HCT116 (cell line): ENCODE results near the gene PDE6D. TPM values are rescaled to one million over a fixed set of nuclear protein-coding genes. Genes with fewer than 3 reads are reported as not detected.
A peak's percentile ranks its signal among the peaks of the same experiment; 100 is the strongest.

ENCODE experiments used
- ATAC-seq: fragments of 200-7000 bp; cut with Tn5 transposase; 2 replicates; pipeline ENCODE4 v1.9.1; 2020; ENCODE audit warnings: mild to moderate bottlenecking, moderate library complexity
- BruUV-seq: library from RNA; stranded (reverse); fragments of 400-500 nt; replicated peaks from 2 replicates; lab custom pipeline; 2021; lab: Mats Ljungman, UMichigan
- CTCF ChIA-PET: fragments of 300-600 bp; sonication (Branson Sonifier 250); formaldehyde crosslinking; loops from one replicate; lab custom pipeline; 2021; ENCODE audit warnings: antibody characterized with exemption; lab: Charles Lee
- POLR2A ChIA-PET: fragments of 300-600, 350-600 bp; sonication (Branson Sonifier 250); formaldehyde crosslinking; loops from one replicate; lab custom pipeline; 2021; ENCODE audit warnings: antibody characterized with exemption; lab: Charles Lee
- RAD21 ChIA-PET, 2 experiments: fragments of 300-600 bp; sonication (Branson Sonifier 250); formaldehyde crosslinking; loops; one replicate each; lab custom pipeline; 2023; ENCODE audit warnings: low total read pairs in 2 of 2; ENCODE audit not compliant: uncharacterized antibody in 2 of 2, unreplicated experiment in 2 of 2, low non-redundant PET in 1 of 2; lab: Charles Lee
- DNase-seq: peaks from one replicate; pipeline ENCODE4 v3.0.0-alpha.2; 2010; ENCODE audit warnings: low read depth, low spot score
- H2AFZ ChIP-seq: fragments of 200-600 bp; shearing (Covaris generic), sonication (generic); 2 replicates; pipeline ENCODE4 v1.6.1; 2017; ENCODE audit warnings: low read depth, mixed run types, mixed read lengths, antibody characterized with exemption, low read length; ENCODE audit not compliant: poor library complexity, severe bottlenecking
- H3K27ac ChIP-seq: 2 replicates; pipeline ENCODE4 v1.5.1; 2012; ENCODE audit warnings: low read depth, low read length
- H3K27me3 ChIP-seq: fragments of 200-600 bp; sonication (generic); 2 replicates; pipeline ENCODE4 v1.6.1; 2016; ENCODE audit warnings: mixed run types, low read length, mixed read lengths; ENCODE audit not compliant: insufficient read depth
- H3K36me3 ChIP-seq, 2 experiments: fragments of 200-500 bp in 1 of 2; fragments of 200-600 bp in 1 of 2; sonication (Bioruptor generic) in 1 of 2; sonication (generic) in 1 of 2; 2 replicates each; pipeline versions ENCODE4 v1.5.1 to v1.6.1; 2014 to 2016; ENCODE audit warnings: low read length in 2 of 2, inconsistent platforms in 1 of 2, mixed read lengths in 1 of 2, mixed run types in 1 of 2; ENCODE audit not compliant: insufficient read depth in 2 of 2, control insufficient read depth in 1 of 2
- H3K4me1 ChIP-seq, 2 experiments: fragments of 200-600 bp in 1 of 2; sonication (generic) in 1 of 2; 2 replicates each; pipeline versions ENCODE4 v1.5.1 to v1.6.1; 2012 to 2017; ENCODE audit warnings: low read length in 2 of 2, inconsistent platforms in 1 of 2, mild to moderate bottlenecking in 1 of 2, mixed read lengths in 1 of 2, mixed run types in 1 of 2, moderate library complexity in 1 of 2; ENCODE audit not compliant: insufficient read depth in 2 of 2, control insufficient read depth in 1 of 2
- H3K4me2 ChIP-seq: fragments of 200-600 bp; sonication (generic); 2 replicates; pipeline ENCODE4 v1.6.1; 2017; ENCODE audit warnings: mixed run types, low read length, mixed read lengths
- H3K4me3 ChIP-seq, 2 experiments: fragments of 200-600 bp in 1 of 2; sonication (generic) in 1 of 2; replicated peaks in 1 of 2; 2 replicates each; pipeline ENCODE4 v1.5.1; 2011 to 2016; ENCODE audit warnings: low read length in 2 of 2, control low read depth in 1 of 2, low read depth in 1 of 2, mild to moderate bottlenecking in 1 of 2, mixed read lengths in 1 of 2, mixed run types in 1 of 2
- H3K79me2 ChIP-seq: fragments of 200-600 bp; sonication (generic); 2 replicates; pipeline ENCODE4 v1.6.1; 2017; ENCODE audit warnings: mild to moderate bottlenecking, mixed run types, low read length, moderate library complexity, mixed read lengths; ENCODE audit not compliant: insufficient read depth
- H3K9ac ChIP-seq: fragments of 200-600 bp; sonication (generic); 2 replicates; pipeline ENCODE4 v1.6.1; 2016; ENCODE audit warnings: low read length, mixed read lengths
- H3K9me2 ChIP-seq: fragments of 200-600 bp; sonication (generic), shearing (Covaris generic); 2 replicates; pipeline ENCODE4 v1.6.1; 2017; ENCODE audit warnings: mixed run types, mild to moderate bottlenecking, moderate library complexity; ENCODE audit not compliant: insufficient read depth
- H3K9me3 ChIP-seq, 2 experiments: fragments of 200-500 bp in 1 of 2; fragments of 200-600 bp in 1 of 2; sonication (Bioruptor generic) in 1 of 2; sonication (generic) in 1 of 2; 2 replicates each; pipeline ENCODE4 v1.6.1; 2014 to 2017; ENCODE audit warnings: low read length in 2 of 2, mixed read lengths in 2 of 2, inconsistent platforms in 1 of 2, low read depth in 1 of 2, mild to moderate bottlenecking in 1 of 2, mixed run types in 1 of 2, moderate library complexity in 1 of 2; ENCODE audit not compliant: control insufficient read depth in 1 of 2, insufficient read depth in 1 of 2
- H4K20me1 ChIP-seq: fragments of 200-600 bp; sonication (generic), shearing (Covaris generic); 2 replicates; pipeline ENCODE4 v1.6.1; 2017; ENCODE audit warnings: mixed run types, mild to moderate bottlenecking, moderate library complexity; ENCODE audit not compliant: insufficient read depth
- ATF3 ChIP-seq: IDR thresholded peaks from 2 replicates; pipeline ENCODE4 v1.6.1; 2012
- EZH2 ChIP-seq: fragments of 200-600 bp; sonication (generic); IDR thresholded peaks from 2 replicates; pipeline ENCODE4 v1.6.1; 2017; ENCODE audit warnings: antibody characterized with exemption, mixed run types
- EZH2phosphoT487 ChIP-seq: fragments of 200-600 bp; IDR thresholded peaks from 2 replicates; pipeline ENCODE4 v1.6.1; 2018; ENCODE audit warnings: antibody characterized with exemption, borderline replicate concordance
- POLR2A ChIP-seq: IDR thresholded peaks from 2 replicates; pipeline ENCODE4 v1.7.0; 2011; ENCODE audit warnings: borderline replicate concordance; ENCODE audit not compliant: insufficient read depth, insufficient read length; ENCODE audit errors: extremely low read depth
- TCF7L2 ChIP-seq: IDR thresholded peaks from 2 replicates; pipeline ENCODE4 v1.7.0; 2011; ENCODE audit warnings: borderline replicate concordance, inconsistent platforms; ENCODE audit not compliant: insufficient read depth, insufficient read length; ENCODE audit errors: extremely low read depth
- ZBTB33 ChIP-seq: IDR thresholded peaks from 2 replicates; pipeline ENCODE4 v1.6.1; 2011; ENCODE audit warnings: mild to moderate bottlenecking, low read length, moderate library complexity; ENCODE audit not compliant: insufficient replicate concordance; ENCODE audit errors: extremely low read depth
- intact Hi-C: fragments of 100-400 bp; cut with micrococcal nuclease; formaldehyde crosslinking; loops from 2 replicates; pipeline ENCODE4 v1.10.0; 2022
- total RNA-seq: library from RNA; stranded (reverse); gene quantifications from one replicate; pipeline ENCODE4 v1.2.1, GENCODE V29; 2021; ENCODE audit not compliant: unreplicated experiment

PDE6D gene
- total RNA-seq, 1 experiment from 2014 or later, result 26.6 TPM

- Histone ChIP-seq H3K4me1 (peaks cover 17 to 31% of the 10 kb centered on the region in 2 experiments), H3K9me3 (no peaks in the 10 kb centered on the region), H3K9me2 (no peaks in the 10 kb centered on the region), H3K4me2 (peak overlapping the region; percentile 64; the same call in 1 of the 2 replicates), H2AFZ (no peak overlapping the region), H3K9ac (peak overlapping the region; percentile 43), H3K79me2 (no peaks in the 10 kb centered on the region), H3K27ac (peak overlapping the region; percentile 73), H3K36me3 (no peaks in the 10 kb centered on the region), H3K27me3 (no peaks in the 10 kb centered on the region), H3K4me3 (no peak overlapping the region), H4K20me1 (no peaks in the 10 kb centered on the region)
- ChIA-PET CTCF (interaction anchor here (1.8 to 4.9 kb wide), 4 partner anchors 9 to 27 kb away, joined by 7 to 41 read pairs (median 16); no protein-coding TSS in a partner anchor), POLR2A (no interaction called here), RAD21 (no interaction called here)
- no peak for ATAC-seq
- BruUV-seq, result no TSS peak
- no peak for DNase-seq
- intact Hi-C loops, result no loop called here
- TF ChIP-seq ATF3 (no peak), EZH2phosphoT487 (no peak), ZBTB33 (no peak), EZH2 (no peak), POLR2A (no peak), TCF7L2 (no peak)
Observed at GRCh38 chr2:231687961-231688360, 93.1 kb downstream of the PDE6D start.
